SK-N-SH (cell line): ENCODE measurements around the gene SERTAD2. TPM values are rescaled to one million over a fixed set of nuclear protein-coding genes. Genes with fewer than 3 reads are reported as not detected.

Experiments used
- CTCF ChIA-PET: fragments of 300-600, 350-600 bp; formaldehyde crosslinking; extraction: SDS; loops from one replicate; lab custom pipeline; 2021; lab: Yijun Ruan, JAX
- POLR2A ChIA-PET: fragments of 350-600 bp; sonication (Branson Sonifier 250); formaldehyde crosslinking; extraction: SDS; loops from one replicate; lab custom pipeline; 2020; ENCODE audit warnings: antibody characterized with exemption, inconsistent platforms; lab: Yijun Ruan, JAX
- DNase-seq: peaks from one replicate; pipeline ENCODE4 v3.0.0; 2012
- H2AFZ ChIP-seq: fragments of 200-600 bp; sonication (generic); 2 replicates; pipeline ENCODE4 v1.8.1; 2016; ENCODE audit warnings: antibody characterized with exemption, mild to moderate bottlenecking, low read depth
- H3F3A ChIP-seq: fragments of 200-600 bp; sonication (generic); replicated peaks from 2 replicates; pipeline ENCODE3; 2016; ENCODE audit warnings: antibody characterized with exemption, mild to moderate bottlenecking; ENCODE audit not compliant: insufficient read depth
- H3K27ac ChIP-seq, 2 experiments: fragments of 200-500 bp in 1 of 2; fragments of 200-600 bp in 1 of 2; sonication (Bioruptor generic) in 1 of 2; sonication (generic), shearing (Covaris generic) in 1 of 2; 2 replicates each; pipeline versions ENCODE4 v1.5.1 to v1.6.1; 2014 to 2016; ENCODE audit warnings: low read depth in 2 of 2, inconsistent platforms in 1 of 2, low read length in 1 of 2, mild to moderate bottlenecking in 1 of 2, mixed read lengths in 1 of 2
- H3K27me3 ChIP-seq: fragments of 200-600 bp; sonication (generic), shearing (Covaris generic); 2 replicates; pipeline ENCODE4 v1.6.1; 2016; ENCODE audit warnings: mixed run types; ENCODE audit not compliant: insufficient read depth
- H3K36me3 ChIP-seq, 2 experiments: fragments of 200-500 bp in 1 of 2; fragments of 200-600 bp in 1 of 2; sonication (Bioruptor generic) in 1 of 2; sonication (generic) in 1 of 2; replicated peaks in 1 of 2; 2 replicates each; pipeline versions ENCODE3 to v1.5.1; 2014 to 2016; ENCODE audit warnings: low read length in 1 of 2, mild to moderate bottlenecking in 1 of 2; ENCODE audit not compliant: insufficient read depth in 2 of 2, control insufficient read depth in 1 of 2
- H3K4me1 ChIP-seq, 2 experiments: fragments of 200-500 bp in 1 of 2; fragments of 200-600 bp in 1 of 2; sonication (Bioruptor generic) in 1 of 2; sonication (generic), shearing (Covaris generic) in 1 of 2; 2 replicates each; pipeline versions ENCODE4 v1.5.1 to v1.6.1; 2014 to 2016; ENCODE audit warnings: low read depth in 1 of 2, low read length in 1 of 2, mixed run types in 1 of 2; ENCODE audit not compliant: insufficient read depth in 2 of 2, control insufficient read depth in 1 of 2
- H3K4me2 ChIP-seq: fragments of 200-600 bp; sonication (generic), shearing (Covaris generic); 2 replicates; pipeline ENCODE4 v1.6.1; 2017; ENCODE audit warnings: mixed run types
- H3K4me3 ChIP-seq, 2 experiments: fragments of 200-500 bp in 1 of 2; fragments of 200-600 bp in 1 of 2; sonication (Bioruptor generic) in 1 of 2; sonication (generic), shearing (Covaris generic) in 1 of 2; 2 replicates each; pipeline versions ENCODE4 v1.5.1 to v1.8.1; 2014 to 2016; ENCODE audit warnings: low read depth in 2 of 2, inconsistent platforms in 1 of 2, low read length in 1 of 2, mild to moderate bottlenecking in 1 of 2, mixed read lengths in 1 of 2, moderate library complexity in 1 of 2
- H3K79me2 ChIP-seq: fragments of 200-600 bp; sonication (generic); 2 replicates; pipeline ENCODE4 v1.8.1; 2017; ENCODE audit warnings: mild to moderate bottlenecking; ENCODE audit not compliant: insufficient read depth
- H3K9ac ChIP-seq: fragments of 200-600 bp; sonication (generic); 2 replicates; pipeline ENCODE4 v1.6.1; 2017; ENCODE audit warnings: mixed run types
- H3K9me2 ChIP-seq: fragments of 200-600 bp; sonication (generic); 2 replicates; pipeline ENCODE4 v1.6.1; 2017; ENCODE audit warnings: mixed run types
- H3K9me3 ChIP-seq: fragments of 200-600 bp; sonication (generic); 2 replicates; pipeline ENCODE4 v1.6.1; 2017; ENCODE audit warnings: mixed run types, mild to moderate bottlenecking, moderate library complexity
- H4K20me1 ChIP-seq: fragments of 200-600 bp; sonication (generic); 2 replicates; pipeline ENCODE4 v1.6.1; 2017; ENCODE audit warnings: mild to moderate bottlenecking, mixed run types; ENCODE audit not compliant: insufficient read depth
- CHD2 ChIP-seq: fragments of 150-350 bp; IDR thresholded peaks from 2 replicates; pipeline ENCODE4 v1.6.1; 2018; ENCODE audit warnings: low read length; ENCODE audit not compliant: partially characterized antibody
- CTCF ChIP-seq: fragments of 200-600 bp; sonication (generic); IDR thresholded peaks from 2 replicates; pipeline ENCODE4 v1.6.1; 2017; ENCODE audit warnings: antibody characterized with exemption, mild to moderate bottlenecking, moderate library complexity
- EP300 ChIP-seq, 2 experiments: IDR thresholded peaks; 2 replicates each; pipeline versions ENCODE4 v1.4.0 to v1.6.1; 2012; ENCODE audit warnings: borderline replicate concordance in 1 of 2, low read depth in 1 of 2, low read length in 1 of 2
- EZH2phosphoT487 ChIP-seq: fragments of 200-600 bp; sonication (generic); IDR thresholded peaks from 2 replicates; pipeline ENCODE4 v1.6.1; 2017; ENCODE audit warnings: low read depth, mixed run types, mild to moderate bottlenecking, antibody characterized with exemption, moderate library complexity, borderline replicate concordance
- FOXJ3 ChIP-seq: sonication (generic); formaldehyde crosslinking; IDR thresholded peaks from 2 replicates; pipeline ENCODE4 v1.5.1; 2020; ENCODE audit warnings: mild to moderate bottlenecking, missing genetic modification reagents
- GABPA ChIP-seq: IDR thresholded peaks from 2 replicates; pipeline ENCODE4 v1.4.0; 2012; ENCODE audit warnings: low read depth, mild to moderate bottlenecking
- IRF3 ChIP-seq: fragments of 150-350 bp; IDR thresholded peaks from 2 replicates; pipeline ENCODE4 v1.6.1; 2016; ENCODE audit warnings: mild to moderate bottlenecking, low read depth, low read length
- JUND ChIP-seq: IDR thresholded peaks from 2 replicates; pipeline ENCODE4 v1.4.0; 2012
- MAX ChIP-seq: IDR thresholded peaks from 2 replicates; pipeline ENCODE4 v1.4.0; 2012; ENCODE audit warnings: low read depth
- MEF2A ChIP-seq: IDR thresholded peaks from 2 replicates; pipeline ENCODE4 v1.4.0; 2012; ENCODE audit warnings: low read depth, borderline replicate concordance
- MXI1 ChIP-seq: IDR thresholded peaks from 2 replicates; pipeline ENCODE4 v1.6.1; 2012; ENCODE audit warnings: mild to moderate bottlenecking, low read depth, low read length, improper control_type of control experiment
- NFIC ChIP-seq: IDR thresholded peaks from 2 replicates; pipeline ENCODE4 v1.4.0; 2012; ENCODE audit warnings: borderline replicate concordance
- PBX3 ChIP-seq: IDR thresholded peaks from 2 replicates; pipeline ENCODE4; 2012
- POLR2AphosphoS5 ChIP-seq: IDR thresholded peaks from 2 replicates; pipeline ENCODE4 v1.6.1; 2012; ENCODE audit warnings: low read depth, low read length
- RFX5 ChIP-seq: IDR thresholded peaks from 2 replicates; pipeline ENCODE4 v1.6.1; 2012; ENCODE audit warnings: mild to moderate bottlenecking, improper control_type of control experiment, low read length
- RXRA ChIP-seq: IDR thresholded peaks from 2 replicates; pipeline ENCODE4 v1.4.0; 2012; ENCODE audit warnings: low read depth, mild to moderate bottlenecking, borderline replicate concordance
- TAF1 ChIP-seq: IDR thresholded peaks from 2 replicates; pipeline ENCODE4 v1.6.1; 2012; ENCODE audit warnings: low read depth, mild to moderate bottlenecking, low read length, moderate library complexity, borderline replicate concordance
- TCF12 ChIP-seq: IDR thresholded peaks from 2 replicates; pipeline ENCODE4 v1.4.0; 2012
- TEAD4 ChIP-seq: IDR thresholded peaks from 2 replicates; pipeline ENCODE4 v1.4.0; 2012; ENCODE audit warnings: mild to moderate bottlenecking, borderline replicate concordance; ENCODE audit not compliant: insufficient read depth
- USF2 ChIP-seq: fragments of 150-350 bp; IDR thresholded peaks from 2 replicates; pipeline ENCODE4 v1.6.1; 2017; ENCODE audit warnings: antibody characterized with exemption, low read length, low read depth, borderline replicate concordance
- ZBTB33 ChIP-seq: IDR thresholded peaks from 2 replicates; pipeline ENCODE4 v1.4.0; 2012; ENCODE audit warnings: low read depth, borderline replicate concordance
- WGBS: methylation state at CpG from one replicate; pipeline ENCODE4 v1.1.6; 2017; ENCODE audit warnings: low lambda C conversion rate; 5-methylcytosine and 5-hydroxymethylcytosine counted together
- polyA plus RNA-seq, 3 experiments: library from polyadenylated mRNA; depleted of rRNA; stranded (reverse); fragments of >200 nt; gene quantifications; 2 replicates each; pipeline ENCODE4 v1.2.3, GENCODE V29; 2012

SERTAD2 gene
- 8.8 and 9.1 TPM in 2 replicates for polyA plus RNA-seq (2012; rRNA removed)
- polyA plus RNA-seq (2012; cell fraction: cytosol; rRNA removed): 11.3 and 12.6 TPM in 2 replicates
- 5.9 and 7.3 TPM in 2 replicates for polyA plus RNA-seq (2012; cell fraction: nucleus; rRNA removed)

GRCh38 chr2:64653109-64654062 lies at the start of gene SERTAD2:
Gene SERTAD2, minus strand, starts transcription at chr2:64653913. Its CDS starts 17,042 bp downstream, at chr2:64636871.
- H3K9me3 ChIP-seq: no peaks in the 10 kb centered on the region
- H3K36me3 ChIP-seq: no peaks in the 10 kb centered on the region
- DNase-seq: peak; percentile 98
- no peaks in the 10 kb centered on the region for H3K27me3 ChIP-seq
- POLR2A ChIA-PET: interaction anchor here (0.6 to 2.8 kb wide), 18 partner anchors 11 to 582 kb away, joined by 3 to 33 read pairs (median 4); partner anchors contain the start of genes AFTPH and CEP68
- peak within 1 kb of the TSS; percentile 85 for H3K4me3 ChIP-seq
- H3F3A ChIP-seq: peaks cover 24% of the 10 kb centered on the region
- peaks cover 58% of the 10 kb centered on the region for H3K79me2 ChIP-seq
- WGBS: 2% methylated on average over 18 of the region's 109 CpGs
- H4K20me1 ChIP-seq: peaks cover 40% of the 10 kb centered on the region
- no peaks in the 10 kb centered on the region for H3K9me2 ChIP-seq
- H2AFZ ChIP-seq: peak within 1 kb of the TSS; percentile 71; the same call in 1 of the 2 replicates
- peak within 1 kb of the TSS; percentile 90 for H3K4me2 ChIP-seq
- H3K27ac ChIP-seq: peak within 1 kb of the TSS; percentile 92 to 94
- CTCF ChIA-PET: interaction anchor here (0.9 to 5.8 kb wide), 28 partner anchors 8 to 322 kb away, joined by 3 to 33 read pairs (median 4); partner anchors contain the start of gene AFTPH
- peaks cover 21 to 45% of the 10 kb centered on the region in 2 experiments for H3K4me1 ChIP-seq
- H3K9ac ChIP-seq: peak within 1 kb of the TSS; percentile 98
- TF ChIP-seq RXRA (no peak), ZBTB33 (no peak), FOXJ3 (no peak), NFIC (no peak), IRF3 (no peak), CTCF (peak; percentile 28), GABPA (no peak), PBX3 (no peak; the same call in 1 of the 2 replicates), EP300 (IDR thresholded peaks at IDR 0.05; ENCODE audit: borderline replicate concordance in 1 of 2, low read depth in 1 of 2, low read length in 1 of 2) (no peak), MXI1 (peak; percentile 52), USF2 (no peak), TEAD4 (no peak), JUND (no peak), TAF1 (peak; percentile 87; the same call in 1 of the 2 replicates), CHD2 (peak; percentile 46), MEF2A (no peak), MAX (peak; percentile 71), EZH2phosphoT487 (no peak), POLR2AphosphoS5 (no peak), TCF12 (no peak), RFX5 (no peak)
